ENCODE results near the gene MGRN1.

DNA sequence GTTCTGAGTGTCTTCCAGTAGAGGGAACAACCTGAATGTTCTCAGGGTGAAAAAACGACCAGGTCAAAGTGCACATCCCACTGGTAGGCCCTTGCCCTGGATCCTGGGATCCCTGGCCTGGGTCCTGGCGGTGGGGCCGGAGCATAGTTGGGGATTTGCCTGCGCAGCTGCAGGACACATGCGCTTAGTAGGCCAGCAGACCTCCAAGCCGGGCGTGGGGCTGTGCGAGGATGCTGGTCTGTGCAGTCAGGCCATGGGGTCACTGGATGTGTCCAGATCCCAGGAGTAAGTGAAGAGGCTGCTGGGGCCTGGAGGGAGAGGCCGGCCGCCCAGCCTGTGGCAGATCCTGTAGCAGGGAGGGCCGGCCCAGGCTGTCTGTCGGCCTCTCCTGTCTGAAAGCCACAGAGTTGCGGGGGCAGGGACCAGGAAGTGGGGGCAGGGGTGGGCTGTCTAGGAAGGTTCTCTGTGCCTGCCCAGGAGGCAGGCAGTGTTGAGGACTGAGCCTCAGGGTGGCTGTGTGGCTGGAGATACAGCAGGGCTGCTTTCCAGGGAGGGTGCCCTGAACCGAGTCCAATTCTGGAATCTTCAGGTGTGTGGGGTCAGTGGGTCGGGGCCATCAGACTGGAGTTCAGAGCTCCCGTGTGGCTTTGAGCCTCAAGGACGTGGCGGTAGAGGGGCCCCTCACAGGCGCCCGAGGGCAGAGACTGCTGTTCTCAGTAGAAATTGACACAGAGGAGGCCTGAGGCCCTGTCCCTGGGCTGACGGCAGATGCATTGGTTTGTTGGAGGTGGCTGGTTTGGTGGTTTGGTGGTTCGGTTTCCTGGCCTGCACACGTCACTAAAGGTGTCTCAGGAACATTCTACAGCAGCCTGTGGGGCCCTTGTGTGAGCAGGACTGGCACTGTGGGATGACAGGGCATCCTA lies 51.5 kb downstream of the MGRN1 start:
- TF ChIP-seq ZNF274 (IDR thresholded peaks at IDR 0.05; ENCODE audit: low read depth, low read length) (no peak), YY1 (IDR thresholded peaks at IDR 0.05; ENCODE audit: insufficient read depth, insufficient read length) (no peak)

Data from NT2/D1 (cell line).